Esophagus muscularis mucosa (tissue), 4 donors: ENCODE data around the gene ERMAP. TPM values are rescaled to one million over a fixed set of nuclear protein-coding genes. Genes with fewer than 3 reads are reported as not detected.
A peak's percentile ranks its signal among the peaks of the same experiment; 100 is the strongest.

ENCODE experiments used
- DNase-seq: peaks from one replicate; pipeline ENCODE4 v3.0.0-alpha.2; 2017; ENCODE audit errors: extremely low spot score
- H3K27ac ChIP-seq, 4 donors: fragments of 200-600 bp; sonication (generic); replicated peaks in 1 of 4; 1 replicate in 3 of 4; 2 replicates in 1 of 4; pipeline ENCODE4 v1.5.1; 2016 to 2019; ENCODE audit warnings: mild to moderate bottlenecking in 1 of 4
- H3K27me3 ChIP-seq, 4 donors: fragments of 200-600 bp; sonication (generic); one replicate each; pipeline versions ENCODE4 v1.5.1 to v1.6.0; 2016 to 2019
- H3K36me3 ChIP-seq, 4 donors: fragments of 200-600 bp; sonication (generic); one replicate each; pipeline ENCODE4 v1.5.1; 2016 to 2019
- H3K4me1 ChIP-seq, 4 donors: fragments of 200-600 bp; sonication (generic); one replicate each; pipeline ENCODE4 v1.5.1; 2016 to 2019
- H3K4me3 ChIP-seq, 4 donors: fragments of 200-600 bp; sonication (generic); 1 replicate in 2 of 4; 2 replicates in 2 of 4; pipeline ENCODE4 v1.5.1; 2016 to 2019; ENCODE audit warnings: mild to moderate bottlenecking in 4 of 4, moderate library complexity in 1 of 4
- H3K9me3 ChIP-seq, 4 donors: fragments of 200-600 bp; sonication (generic); 1 replicate in 3 of 4; 2 replicates in 1 of 4; pipeline ENCODE4 v1.5.1; 2016 to 2019
- EP300 ChIP-seq: sonication (generic); formaldehyde crosslinking; IDR thresholded peaks from one replicate; pipeline ENCODE4 v1.6.1; 2017; ENCODE audit warnings: antibody characterized with exemption
- POLR2A ChIP-seq: fragments of 450-650 bp; IDR thresholded peaks from one replicate; pipeline ENCODE4 v1.6.1; 2017; ENCODE audit warnings: antibody characterized with exemption, moderate library complexity, mild to moderate bottlenecking, low read depth
- POLR2AphosphoS5 ChIP-seq, 2 donors: sonication (generic); formaldehyde crosslinking; IDR thresholded peaks; one replicate each; pipeline ENCODE4 v1.6.1; 2017; ENCODE audit warnings: antibody characterized with exemption in 2 of 2
- WGBS: methylation state at CpG from one replicate; pipeline ENCODE4 v1.1.5; 2018; 5-methylcytosine and 5-hydroxymethylcytosine counted together
- intact Hi-C: fragments of 100-400 bp; cut with DNase I; formaldehyde crosslinking; loops from one replicate; pipeline ENCODE4 v1.15.1; 2023
- total RNA-seq, 4 donors: library from RNA; depleted of rRNA; stranded (reverse); fragments of >200 nt; gene quantifications; one replicate each; pipeline versions ENCODE4 v1.1.0 to v1.2.1, GENCODE V29; 2016
- TF ChIP-seq, protein P1 (sequence below), 3 experiments: fragments of 200-600 bp in 2 of 3; fragments of 450-650 bp in 1 of 3; sonication (generic) in 2 of 3; IDR thresholded peaks; one replicate each; pipeline ENCODE4 v1.5.1; 2017 to 2019; ENCODE audit warnings: antibody characterized with exemption in 3 of 3, mild to moderate bottlenecking in 2 of 3, moderate library complexity in 1 of 3

The ERMAP gene
- total RNA-seq, 4 donors from 2014 or later: 5.8 to 14.1 (median 9.1) TPM

DNA sequence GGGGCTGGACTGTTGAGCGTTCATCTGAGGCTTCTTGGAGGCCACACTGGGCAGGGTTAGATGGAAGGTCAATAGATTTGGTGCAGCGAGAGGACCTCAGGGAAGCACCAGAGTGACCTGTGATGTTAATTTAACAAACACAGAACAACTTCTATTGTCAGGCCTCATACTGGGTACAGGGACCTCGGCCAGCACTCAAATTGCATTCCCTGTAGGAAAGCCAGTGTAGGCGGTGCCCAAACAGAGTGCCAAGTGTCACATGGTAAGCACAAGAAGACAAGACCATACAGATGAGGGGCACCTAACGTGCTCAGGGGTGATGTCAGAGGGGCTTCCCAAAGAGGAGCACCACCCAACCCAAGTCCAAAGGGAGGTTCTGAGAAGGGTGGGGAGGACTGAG lies 30.8 kb upstream of the ERMAP start:
- Histone ChIP-seq H3K27me3 (no peaks in the 10 kb centered on the region), H3K36me3 (peaks cover under 1 to 16% (median 4%) of the 10 kb centered on the region in 4 donors), H3K9me3 (no peaks in the 10 kb centered on the region), H3K4me3 (no peak overlapping the region), H3K27ac (no peak overlapping the region), H3K4me1 (peaks cover 14 to 17% (median 15%) of the 10 kb centered on the region in 4 donors)
- WGBS: 90% methylated on average over 5 of the region's 5 CpGs
- TF ChIP-seq POLR2A: no peak
- no peak for DNase-seq
- intact Hi-C loops: no loop called here

DNA sequence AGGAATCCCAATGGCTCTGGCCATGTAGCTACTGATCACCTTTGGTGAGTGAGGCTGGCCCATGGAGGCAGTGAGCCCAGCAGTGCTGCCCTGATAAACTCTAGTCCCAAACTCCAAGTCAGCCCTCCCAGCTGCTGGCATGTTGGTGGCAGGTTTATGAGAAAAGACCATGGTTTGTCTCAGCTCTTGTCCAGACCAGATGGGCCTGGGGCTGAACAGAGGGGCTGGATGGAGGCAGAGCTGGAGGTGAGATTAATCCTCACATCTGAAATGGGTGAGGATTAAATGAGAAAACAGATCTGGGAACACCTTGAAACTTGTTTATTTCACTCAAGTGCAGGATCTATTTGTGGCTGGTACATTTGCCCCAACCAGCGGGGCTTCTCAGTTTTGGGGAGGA lies 28.9 kb upstream of the ERMAP start:
- Histone ChIP-seq H3K27me3 (no peaks in the 10 kb centered on the region), H3K9me3 (no peaks in the 10 kb centered on the region), H3K4me1 (peaks cover 14 to 17% (median 15%) of the 10 kb centered on the region in 4 donors), H3K4me3 (no peak overlapping the region), H3K27ac (no peak overlapping the region), H3K36me3 (peaks cover 0 to under 1% (median 0%) of the 10 kb centered on the region in 4 donors)
- 100% methylated on average over 1 of the region's 1 CpG for WGBS
- no peak for DNase-seq
- intact Hi-C loops: no loop called here
- TF ChIP-seq, protein P1, sequence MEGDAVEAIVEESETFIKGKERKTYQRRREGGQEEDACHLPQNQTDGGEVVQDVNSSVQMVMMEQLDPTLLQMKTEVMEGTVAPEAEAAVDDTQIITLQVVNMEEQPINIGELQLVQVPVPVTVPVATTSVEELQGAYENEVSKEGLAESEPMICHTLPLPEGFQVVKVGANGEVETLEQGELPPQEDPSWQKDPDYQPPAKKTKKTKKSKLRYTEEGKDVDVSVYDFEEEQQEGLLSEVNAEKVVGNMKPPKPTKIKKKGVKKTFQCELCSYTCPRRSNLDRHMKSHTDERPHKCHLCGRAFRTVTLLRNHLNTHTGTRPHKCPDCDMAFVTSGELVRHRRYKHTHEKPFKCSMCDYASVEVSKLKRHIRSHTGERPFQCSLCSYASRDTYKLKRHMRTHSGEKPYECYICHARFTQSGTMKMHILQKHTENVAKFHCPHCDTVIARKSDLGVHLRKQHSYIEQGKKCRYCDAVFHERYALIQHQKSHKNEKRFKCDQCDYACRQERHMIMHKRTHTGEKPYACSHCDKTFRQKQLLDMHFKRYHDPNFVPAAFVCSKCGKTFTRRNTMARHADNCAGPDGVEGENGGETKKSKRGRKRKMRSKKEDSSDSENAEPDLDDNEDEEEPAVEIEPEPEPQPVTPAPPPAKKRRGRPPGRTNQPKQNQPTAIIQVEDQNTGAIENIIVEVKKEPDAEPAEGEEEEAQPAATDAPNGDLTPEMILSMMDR (IDR thresholded peaks at IDR 0.05): no peak
- TF ChIP-seq POLR2AphosphoS5 (IDR thresholded peaks at IDR 0.05) (no peak), POLR2A (no peak), EP300 (no peak)

DNA sequence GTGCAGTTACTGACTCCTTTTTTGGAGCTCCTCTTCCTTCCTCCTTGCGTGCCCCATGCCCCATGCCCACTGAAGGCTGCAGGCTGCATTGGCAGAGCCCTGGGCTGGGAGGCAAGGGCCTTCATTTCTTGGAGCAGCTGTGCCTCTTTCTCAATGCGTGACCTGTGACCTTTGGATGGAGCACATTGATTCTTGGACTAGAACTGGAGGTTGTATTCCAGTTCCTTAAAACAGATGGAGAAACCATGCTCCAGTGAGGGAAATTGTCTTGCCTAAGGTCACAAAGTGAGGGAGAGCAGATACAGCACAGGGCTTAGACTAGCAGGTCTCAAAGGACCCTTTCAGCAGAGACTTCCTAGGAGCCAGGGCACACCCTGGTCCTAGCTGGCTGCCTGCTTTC lies 23.1 kb upstream of the ERMAP start:
- intact Hi-C loops: no loop called here
- 80% methylated on average over 2 of the region's 2 CpGs for WGBS
- Histone ChIP-seq H3K27ac (peak overlapping the region in 1 of 4 donors; percentile 20), H3K9me3 (no peaks in the 10 kb centered on the region), H3K36me3 (no peaks in the 10 kb centered on the region), H3K4me3 (no peak overlapping the region), H3K27me3 (no peaks in the 10 kb centered on the region), H3K4me1 (peaks cover 0 to 4% (median 0%) of the 10 kb centered on the region in 4 donors)
- no peak for TF ChIP-seq EP300
- no peak for TF ChIP-seq POLR2A
- TF ChIP-seq, protein P1 (IDR thresholded peaks at IDR 0.05): no peak
- no peak for TF ChIP-seq POLR2AphosphoS5 (IDR thresholded peaks at IDR 0.05)
- DNase-seq: no peak

DNA sequence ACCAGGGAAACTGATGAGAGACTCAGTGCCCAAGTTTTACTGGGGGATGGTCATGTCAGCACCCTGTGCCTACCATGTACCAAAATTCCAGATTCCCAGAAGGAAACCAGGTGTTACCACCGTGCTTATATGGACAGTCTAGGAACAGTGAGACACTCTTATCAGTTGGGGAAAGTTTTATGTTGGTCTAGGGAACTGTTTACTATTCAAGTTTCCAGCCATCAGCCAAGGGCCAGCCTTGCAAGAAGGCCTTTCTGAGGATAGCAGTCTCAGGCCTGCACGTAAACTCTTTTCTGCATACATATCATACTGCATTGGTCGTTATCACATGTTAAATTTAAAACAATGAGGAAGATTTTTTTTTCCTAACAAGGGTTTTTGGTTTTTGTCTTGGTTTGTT lies 19.5 kb upstream of the ERMAP start:
- Histone ChIP-seq H3K9me3 (no peaks in the 10 kb centered on the region), H3K4me3 (no peak overlapping the region), H3K27me3 (no peaks in the 10 kb centered on the region), H3K4me1 (peaks cover 0 to 4% (median 0%) of the 10 kb centered on the region in 4 donors), H3K27ac (no peak overlapping the region), H3K36me3 (no peaks in the 10 kb centered on the region)
- TF ChIP-seq, protein P1 (IDR thresholded peaks at IDR 0.05): no peak
- TF ChIP-seq POLR2A (no peak), POLR2AphosphoS5 (IDR thresholded peaks at IDR 0.05) (no peak), EP300 (no peak)
- no peak for DNase-seq
- WGBS: 93% methylated on average over 3 of the region's 3 CpGs
- intact Hi-C loops: no loop called here

DNA sequence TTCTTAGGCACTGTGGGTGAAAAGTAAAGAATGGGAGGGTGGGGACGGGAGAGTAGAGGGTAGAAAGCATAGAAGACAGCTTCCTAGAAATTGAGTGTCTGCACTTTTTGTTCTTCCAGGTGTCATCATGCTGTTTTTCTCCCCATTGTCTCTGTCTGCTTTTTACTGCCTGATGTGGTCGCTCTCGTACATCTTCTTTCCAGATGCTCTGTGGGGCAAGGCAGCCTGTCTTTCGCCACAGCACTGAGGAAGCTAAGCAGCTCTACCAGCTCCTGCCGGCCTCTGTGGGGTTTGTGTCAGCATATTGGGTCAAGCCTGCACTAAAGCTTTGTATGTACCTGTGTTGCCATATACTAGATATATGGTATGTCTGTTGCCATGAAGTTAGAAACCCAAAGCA lies 18.9 kb upstream of the ERMAP start:
- Histone ChIP-seq H3K4me1 (peaks cover 0 to 4% (median 0%) of the 10 kb centered on the region in 4 donors), H3K4me3 (no peak overlapping the region), H3K27ac (no peak overlapping the region), H3K9me3 (no peaks in the 10 kb centered on the region), H3K36me3 (no peaks in the 10 kb centered on the region), H3K27me3 (no peaks in the 10 kb centered on the region)
- 92% methylated on average over 5 of the region's 5 CpGs for WGBS
- no peak for DNase-seq
- TF ChIP-seq EP300: no peak
- TF ChIP-seq POLR2A: no peak
- TF ChIP-seq, protein P1 (IDR thresholded peaks at IDR 0.05): no peak
- no peak for TF ChIP-seq POLR2AphosphoS5 (IDR thresholded peaks at IDR 0.05)
- intact Hi-C loops: no loop called here
